NCI-H345 treated with DMSO at 0.1 percent for 48 hours (cell line): ENCODE data around the gene POTEG.
"Not testable (repeated sequence)": the region's sequence is repeated elsewhere in the genome, so short reads cannot be mapped to it uniquely, and the experiment has no call there.

Source experiments
- DNase-seq: peaks from one replicate; lab custom pipeline; 2025; ENCODE audit not compliant: unreplicated experiment; lab: John Stamatoyannopoulos, UW

Gene POTEG

DNA sequence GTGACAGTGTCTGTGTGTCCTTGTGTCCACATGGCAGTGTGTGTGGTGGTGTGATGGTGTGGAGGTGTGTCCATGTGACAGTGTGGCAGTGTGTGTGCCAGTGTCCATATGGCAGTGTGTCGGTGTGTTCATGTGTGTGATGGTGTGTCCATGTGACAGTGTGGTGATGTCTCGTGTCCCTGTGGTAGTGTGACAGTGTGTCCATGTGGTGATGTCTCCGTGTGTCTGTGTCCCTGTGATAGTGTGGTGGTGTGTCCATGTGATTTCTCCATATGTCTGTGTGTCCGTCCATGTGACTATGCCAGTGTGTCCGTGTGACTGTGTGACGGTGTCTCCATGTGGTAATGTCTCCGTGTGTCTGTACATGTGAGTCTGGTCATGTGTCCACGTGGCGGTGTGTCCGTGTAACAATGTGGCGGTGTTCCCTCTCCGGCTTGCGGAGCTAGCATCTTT lies 59.7 kb downstream of the POTEG start:
- DNase-seq: not testable (repeated sequence)

DNA sequence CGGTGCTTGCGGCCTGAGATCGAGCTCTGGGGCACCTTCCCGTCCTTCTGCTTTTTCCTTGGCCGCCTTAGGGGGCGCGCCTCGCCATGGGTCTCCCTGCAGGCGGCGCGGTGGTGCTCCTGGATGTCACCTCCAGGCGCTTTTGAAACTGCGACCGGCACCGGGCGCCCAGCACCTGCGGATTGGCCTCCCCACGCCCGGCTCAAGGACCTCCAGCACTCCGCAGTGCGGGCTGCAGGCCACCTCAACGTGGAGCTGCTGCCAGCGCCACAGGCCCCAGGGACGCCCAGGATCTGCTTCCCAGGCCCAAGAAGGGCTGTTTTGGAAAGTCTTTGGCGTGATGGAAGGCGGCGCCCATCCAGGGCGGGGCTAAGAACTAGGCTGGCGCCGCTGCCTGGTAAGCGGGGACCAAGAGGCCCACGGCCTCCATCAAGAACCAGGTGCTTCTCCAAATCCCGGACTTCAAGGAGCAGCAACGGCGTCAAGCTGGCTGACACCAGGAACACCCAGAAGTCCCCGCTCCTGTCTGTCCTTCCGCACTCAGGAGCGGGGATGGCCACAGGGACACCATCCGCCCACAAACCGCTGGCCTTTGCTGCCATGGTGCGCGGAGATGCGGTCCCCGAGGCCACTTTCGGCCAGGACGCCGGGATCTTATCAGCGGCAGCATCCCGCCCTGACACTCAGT lies 61.2 kb downstream of the POTEG start:
- not testable (repeated sequence) for DNase-seq

DNA sequence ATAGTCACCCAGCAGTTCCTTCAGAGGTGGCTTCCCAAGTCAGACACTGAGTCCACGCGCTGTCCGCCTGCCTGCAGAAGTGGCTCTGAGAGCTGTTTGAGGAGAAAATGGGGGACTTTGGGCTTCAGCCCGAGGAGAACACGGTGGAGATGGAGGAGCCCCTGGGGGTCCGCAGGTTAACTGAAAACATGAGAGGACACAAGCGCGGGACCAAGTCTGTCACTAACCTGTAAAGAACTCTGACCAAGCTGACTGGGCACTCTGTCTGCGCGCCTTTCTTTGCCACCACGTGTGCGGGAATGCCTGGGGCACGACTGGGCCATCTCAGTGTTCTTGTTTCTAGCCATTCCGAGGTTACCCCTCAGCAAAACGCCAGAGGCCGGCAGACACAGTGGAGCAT lies 62.4 kb downstream of the POTEG start:
- DNase-seq: not testable (repeated sequence)

DNA sequence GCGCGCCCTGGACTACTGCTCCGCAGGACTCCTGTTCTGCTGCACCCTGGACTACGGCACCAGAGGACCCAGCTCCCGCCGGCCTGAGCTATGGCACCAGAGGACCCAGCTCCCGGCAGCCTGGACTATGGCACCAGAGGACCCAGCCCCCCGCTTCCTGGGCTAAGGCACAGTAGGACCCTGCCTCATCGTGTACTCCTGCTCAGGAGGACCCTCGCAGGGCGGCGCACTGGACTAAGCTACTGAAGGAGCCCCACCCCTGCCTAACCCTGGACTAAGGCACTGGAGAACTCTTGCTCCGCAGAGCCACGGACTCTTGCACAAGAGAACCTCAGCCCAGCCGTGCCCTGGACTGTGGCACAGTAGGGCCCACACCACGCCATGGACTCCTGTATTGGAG lies 71.3 kb downstream of the POTEG start:
- DNase-seq: not testable (repeated sequence)

DNA sequence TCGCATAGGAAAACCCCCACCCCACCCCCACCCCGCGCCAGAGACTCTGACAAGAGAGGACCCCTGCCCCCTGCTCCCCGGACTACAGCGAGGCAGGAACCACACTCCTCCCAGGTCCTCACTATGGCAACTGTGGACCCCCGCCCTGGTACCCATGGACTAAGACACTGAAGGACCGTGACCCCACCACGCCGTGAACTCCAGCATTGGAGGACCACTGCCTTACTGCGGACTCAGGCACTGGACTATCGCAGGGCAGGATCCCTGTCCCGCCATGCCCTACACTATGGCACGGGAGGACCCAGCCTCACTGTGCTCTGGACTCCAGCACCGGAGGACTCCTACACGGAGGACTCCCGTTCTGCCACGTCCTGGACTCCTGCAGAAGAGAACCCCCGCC lies 71.8 kb downstream of the POTEG start:
- DNase-seq: not testable (repeated sequence)

DNA sequence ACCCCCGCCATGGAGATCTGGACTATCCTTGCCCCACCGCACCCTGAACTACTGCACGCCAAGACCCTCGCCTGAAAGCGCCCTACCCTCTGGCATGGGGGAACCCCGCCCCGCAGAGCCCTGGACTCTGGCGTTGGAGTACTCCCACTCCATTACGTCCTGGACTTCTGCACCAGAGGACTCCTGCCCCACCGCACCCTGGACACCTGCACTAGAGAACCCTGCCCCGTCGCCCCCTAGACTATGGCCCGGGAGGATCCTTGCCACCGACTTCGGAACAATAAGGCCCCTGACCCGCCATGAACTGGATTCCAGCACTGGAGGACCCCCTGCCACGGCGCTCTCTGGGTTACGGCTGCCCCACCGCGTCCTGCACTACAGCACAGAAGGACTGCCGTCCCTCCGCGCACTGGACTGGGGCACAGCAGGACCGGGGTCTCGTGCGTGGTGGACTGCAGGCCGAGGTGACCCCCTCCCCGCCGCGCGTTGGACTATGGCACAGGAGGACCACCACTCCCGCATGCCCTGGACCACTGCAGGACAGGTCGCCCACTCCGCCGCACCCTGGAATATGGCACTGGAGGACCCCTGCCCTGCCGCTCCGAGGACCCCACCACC lies 72.4 kb downstream of the POTEG start:
- DNase-seq: not testable (repeated sequence)

DNA sequence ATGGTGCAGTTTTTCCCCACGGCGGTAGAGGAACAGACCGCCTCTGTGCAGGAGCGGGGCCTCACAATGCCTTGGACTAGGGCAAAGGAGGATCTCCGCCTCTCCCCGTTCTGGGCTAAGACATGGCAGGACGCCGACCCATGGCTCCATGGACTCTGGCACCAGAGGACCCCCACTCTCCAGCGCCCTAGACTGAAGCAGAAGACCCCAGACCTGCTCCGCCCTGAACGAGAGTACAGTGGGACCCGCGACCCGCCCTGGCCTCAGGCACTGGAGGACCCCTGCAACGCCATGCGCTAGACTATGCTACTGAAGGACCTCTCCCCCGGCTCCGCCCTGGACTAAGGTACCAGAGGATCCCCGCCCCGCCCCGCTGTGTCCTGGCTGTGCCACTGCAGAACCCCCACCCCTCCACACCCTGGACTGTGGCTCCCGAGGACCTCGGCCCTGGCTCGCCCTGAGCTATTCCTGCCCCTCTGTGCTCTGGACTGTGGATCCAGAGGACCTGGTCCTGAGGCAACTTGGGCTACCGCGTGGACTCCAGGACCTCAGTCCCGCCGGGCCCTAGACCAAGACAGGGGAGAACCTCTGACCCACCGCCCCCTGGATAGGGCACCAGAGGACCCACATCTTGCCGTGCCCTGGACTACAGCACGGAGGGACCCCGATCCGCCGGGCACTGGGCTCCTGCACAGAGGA lies 73.1 kb downstream of the POTEG start:
- not testable (repeated sequence) for DNase-seq
